HepG2 (cell line): Measurements from ENCODE around the gene RHBDL3. TPM values are rescaled to one million over a fixed set of nuclear protein-coding genes. Genes with fewer than 3 reads are reported as not detected.

Experiments
- AFF4 ChIP-seq: sonication (generic); formaldehyde crosslinking; IDR thresholded peaks from 2 replicates; pipeline ENCODE4 v1.4.0; 2020; ENCODE audit warnings: missing genetic modification reagents
- AGO1 ChIP-seq: fragments of 200-400 bp; formaldehyde crosslinking; IDR thresholded peaks from 2 replicates; pipeline ENCODE4 v1.6.1; 2017; ENCODE audit warnings: mild to moderate bottlenecking, low read depth, low read length, moderate library complexity; ENCODE audit not compliant: poor library complexity, severe bottlenecking
- ATF2 ChIP-seq: sonication (generic); formaldehyde crosslinking; IDR thresholded peaks from 2 replicates; pipeline ENCODE4 v1.4.0; 2020; ENCODE audit warnings: missing genetic modification reagents
- DDIT3 ChIP-seq: sonication (generic); formaldehyde crosslinking; IDR thresholded peaks from 2 replicates; pipeline ENCODE4 v1.4.0; 2020; ENCODE audit warnings: mild to moderate bottlenecking, missing genetic modification reagents
- KAT7 ChIP-seq: IDR thresholded peaks from 2 replicates; pipeline ENCODE4 v1.6.1; 2018; ENCODE audit warnings: borderline replicate concordance, missing compliant biosample characterization
- MZF1 ChIP-seq: sonication (generic); formaldehyde crosslinking; IDR thresholded peaks from 2 replicates; pipeline ENCODE4 v1.8.1; 2023; ENCODE audit warnings: mild to moderate bottlenecking, missing genetic modification reagents, borderline replicate concordance
- NFAT5 ChIP-seq: sonication (generic); formaldehyde crosslinking; IDR thresholded peaks from 2 replicates; pipeline ENCODE4 v1.4.0; 2020; ENCODE audit warnings: missing genetic modification reagents
- ZEB1 ChIP-seq: IDR thresholded peaks from 2 replicates; pipeline ENCODE4 v1.6.1; 2012; ENCODE audit warnings: mild to moderate bottlenecking, low read depth, inconsistent platforms; ENCODE audit not compliant: insufficient replicate concordance
- ZFP62 ChIP-seq: sonication (generic); formaldehyde crosslinking; IDR thresholded peaks from 2 replicates; pipeline ENCODE4 v1.4.0; 2020; ENCODE audit warnings: missing genetic modification reagents
- ZNF136 ChIP-seq: sonication (generic); formaldehyde crosslinking; IDR thresholded peaks from 2 replicates; pipeline ENCODE4 v1.8.1; 2022; ENCODE audit warnings: low read depth, mild to moderate bottlenecking, moderate library complexity, missing genetic modification reagents
- ZNF343 ChIP-seq: sonication (generic); formaldehyde crosslinking; IDR thresholded peaks from 2 replicates; pipeline ENCODE4 v1.4.0; 2020; ENCODE audit warnings: mild to moderate bottlenecking, missing genetic modification reagents
- ZNF431 ChIP-seq: sonication (generic); formaldehyde crosslinking; IDR thresholded peaks from 2 replicates; pipeline ENCODE4 v1.9.0; 2022; ENCODE audit warnings: missing genetic modification reagents, low read depth, mild to moderate bottlenecking, borderline replicate concordance
- ZNF484 ChIP-seq: sonication (generic); formaldehyde crosslinking; IDR thresholded peaks from 2 replicates; pipeline ENCODE4 v1.5.1; 2020; ENCODE audit warnings: mild to moderate bottlenecking, low read depth, missing genetic modification reagents, borderline replicate concordance
- ZNF562 ChIP-seq: sonication (generic); formaldehyde crosslinking; IDR thresholded peaks from 2 replicates; pipeline ENCODE4 v1.8.0; 2022; ENCODE audit warnings: missing genetic modification reagents, borderline replicate concordance
- ZNF770 ChIP-seq: sonication (generic); formaldehyde crosslinking; IDR thresholded peaks from 2 replicates; pipeline ENCODE4 v1.5.0; 2020; ENCODE audit warnings: mild to moderate bottlenecking, missing genetic modification reagents
- polyA plus RNA-seq, 8 experiments: library from polyadenylated mRNA; depleted of rRNA in 3 of 8; stranded (reverse) in 7 of 8; unstranded in 1 of 8; fragments of >200 nt; fragmentation: Illumina TruSeq in 4 of 8; extraction: Trizol in 4 of 8; gene quantifications; 2 replicates each; pipeline versions ENCODE4 v1.2.1 to v1.2.3, GENCODE V29; 2011 to 2016; ENCODE audit warnings: low read depth in 4 of 8, missing spikeins in 1 of 8, mixed read lengths in 1 of 8; ENCODE audit not compliant: insufficient read depth in 1 of 8
- total RNA-seq, 5 experiments: library from RNA; depleted of rRNA; stranded (reverse); fragments of >200 nt; fragmentation: Illumina TruSeq; extraction: Trizol; gene quantifications; 2 replicates each; pipeline ENCODE4 v1.2.3, GENCODE V29; 2016; ENCODE audit warnings: low read depth in 1 of 5

The RHBDL3 gene
- total and polyA plus RNA-seq, 2 of the 13 experiments (the other 11 are each of a cell fraction or from before 2014, with no cell fraction given), result 0.09 TPM; not detected in 1

- TF ChIP-seq AFF4 (CRISPR knock-in tag) (no peak), MZF1 (CRISPR knock-in tag) (no peak), ZNF431 (CRISPR knock-in tag) (no peak), ZFP62 (no peak), KAT7 (peak; percentile 46; the same call in 1 of the 2 replicates), ZNF343 (CRISPR knock-in tag) (peak; percentile 39; the same call in 1 of the 2 replicates), AGO1 (no peak), ZNF562 (CRISPR knock-in tag) (no peak), NFAT5 (CRISPR knock-in tag) (no peak), ZEB1 (no peak), ZNF770 (0 out of 2 replicates have a peak, but pooled peaks have one; percentile 26), ZNF136 (no peak), DDIT3 (CRISPR knock-in tag) (no peak), ZNF484 (CRISPR knock-in tag) (no peak), ATF2 (CRISPR knock-in tag) (peak; percentile 62)
Observed at GRCh38 chr17:32349854-32350665, 84.4 kb downstream of the RHBDL3 start, which contains the start of gene ZNF207 (continued).
